ENCODE results near the gene GPBP1L1.
"Not testable (repeated sequence)": the region's sequence is repeated elsewhere in the genome, so short reads cannot be mapped to it uniquely, and the experiment has no call there.

DNA sequence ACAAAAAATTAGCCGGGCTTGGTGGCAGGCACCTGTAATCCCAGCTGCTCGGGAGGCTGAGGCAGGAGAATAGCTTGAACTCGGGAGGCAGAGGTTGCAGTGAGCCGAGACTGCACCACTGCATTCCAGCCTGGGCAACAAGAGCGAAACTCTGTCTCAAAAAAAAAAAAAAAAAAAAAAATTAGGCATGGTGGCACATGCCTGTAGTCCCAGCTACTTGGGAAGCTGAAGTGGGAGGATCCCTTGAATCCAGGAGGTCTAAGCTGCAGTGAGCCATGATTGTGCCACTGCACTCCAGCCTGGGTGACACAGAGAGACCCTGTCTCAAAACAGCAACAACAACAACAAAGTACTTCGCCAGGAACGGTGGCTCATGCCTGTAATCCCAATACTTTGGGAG is 9.8 kb downstream of the GPBP1L1 start:
- TF ChIP-seq CTCF (IDR thresholded peaks at IDR 0.05; ENCODE audit: low read depth, low read length, poor library complexity, severe bottlenecking); EZH2phosphoT487 (IDR thresholded peaks at IDR 0.05; ENCODE audit: borderline replicate concordance, low read length): not testable (repeated sequence)

Data from DOHH2 (cell line).